WTC11 (cell line): ENCODE data around the gene LGALS1. TPM values are rescaled to one million over a fixed set of nuclear protein-coding genes. Genes with fewer than 3 reads are reported as not detected.

ENCODE experiments used
- ATAC-seq: fragments of 200-7000 bp; cut with Tn5 transposase; 2 replicates; pipeline ENCODE4 v1.10.0; 2021; ENCODE audit warnings: mild to moderate bottlenecking, moderate library complexity
- CTCF ChIA-PET: fragments of 300-600 bp; sonication (Branson Sonifier 250); formaldehyde crosslinking; loops from one replicate; lab custom pipeline; 2021; ENCODE audit warnings: antibody characterized with exemption; lab: Charles Lee
- POLR2A ChIA-PET: fragments of 350-600 bp; sonication (Branson Sonifier 250); formaldehyde crosslinking; loops from one replicate; lab custom pipeline; 2021; ENCODE audit warnings: antibody characterized with exemption; lab: Charles Lee
- DNase-seq: peaks from one replicate; pipeline ENCODE4 v3.0.0; 2021; ENCODE audit warnings: low spot score
- H3K27ac Mint-ChIP-seq: 2 replicates; pipeline ENCODE4 v1.8.0; 2021; ENCODE audit warnings: mixed read lengths
- H3K27me3 Mint-ChIP-seq: 2 replicates; pipeline ENCODE4 v1.8.0; 2021; ENCODE audit warnings: low read depth, mild to moderate bottlenecking, moderate library complexity, mixed read lengths
- H3K36me3 Mint-ChIP-seq: 2 replicates; pipeline ENCODE4 v1.8.0; 2021; ENCODE audit warnings: mixed read lengths
- H3K4me1 Mint-ChIP-seq: 2 replicates; pipeline ENCODE4 v1.8.0; 2022; ENCODE audit warnings: mixed read lengths
- H3K4me3 Mint-ChIP-seq: 2 replicates; pipeline ENCODE4 v1.8.0; 2021; ENCODE audit warnings: mild to moderate bottlenecking, moderate library complexity, mixed read lengths
- H3K9me3 Mint-ChIP-seq: 2 replicates; pipeline ENCODE4 v1.8.0; 2021; ENCODE audit warnings: mixed read lengths
- CREB1 ChIP-seq: sonication (generic); formaldehyde crosslinking; IDR thresholded peaks from 2 replicates; pipeline ENCODE4 v1.8.0; 2023; ENCODE audit warnings: mild to moderate bottlenecking, missing genetic modification reagents
- ETV6 ChIP-seq: sonication (generic); formaldehyde crosslinking; IDR thresholded peaks from 2 replicates; pipeline ENCODE4 v1.8.1; 2022; ENCODE audit warnings: mild to moderate bottlenecking, missing genetic modification reagents
- FOXK1 ChIP-seq: sonication (generic); formaldehyde crosslinking; IDR thresholded peaks from 2 replicates; pipeline ENCODE4 v1.8.0; 2022; ENCODE audit warnings: mild to moderate bottlenecking, moderate library complexity, missing genetic modification reagents
- HMGA2 ChIP-seq: fragments of 250-450 bp; sonication (Bioruptor Pico); IDR thresholded peaks from 2 replicates; pipeline ENCODE4 v1.4.0; 2021; ENCODE audit warnings: mild to moderate bottlenecking, moderate library complexity
- IRF2 ChIP-seq: sonication (generic); formaldehyde crosslinking; IDR thresholded peaks from 2 replicates; pipeline ENCODE4 v1.8.0; 2022; ENCODE audit warnings: low read depth, missing genetic modification reagents, borderline replicate concordance
- MXD4 ChIP-seq: fragments of 250-450 bp; sonication (Bioruptor Pico); IDR thresholded peaks from 2 replicates; pipeline ENCODE4 v1.8.0; 2021; ENCODE audit warnings: mild to moderate bottlenecking, moderate library complexity, borderline replicate concordance
- NFE2L1 ChIP-seq: sonication (generic); formaldehyde crosslinking; IDR thresholded peaks from 2 replicates; pipeline ENCODE4 v1.8.1; 2023; ENCODE audit warnings: missing genetic modification reagents
- RORB ChIP-seq: fragments of 250-450 bp; sonication (Bioruptor Pico); IDR thresholded peaks from 2 replicates; pipeline ENCODE4 v1.9.0; 2021; ENCODE audit warnings: mild to moderate bottlenecking
- SOX15 ChIP-seq: fragments of 250-450 bp; sonication (Bioruptor Pico); IDR thresholded peaks from 2 replicates; pipeline ENCODE4 v1.9.0; 2021; ENCODE audit warnings: mild to moderate bottlenecking
- TEAD1 ChIP-seq: sonication (generic); formaldehyde crosslinking; IDR thresholded peaks from 2 replicates; pipeline ENCODE4 v1.8.0; 2022; ENCODE audit warnings: mild to moderate bottlenecking, missing genetic modification reagents
- ZNF121 ChIP-seq: sonication (generic); formaldehyde crosslinking; IDR thresholded peaks from 2 replicates; pipeline ENCODE4 v1.8.0; 2023; ENCODE audit warnings: missing genetic modification reagents
- ZNF416 ChIP-seq: fragments of 250-450 bp; sonication (Bioruptor Pico); IDR thresholded peaks from 2 replicates; pipeline ENCODE4 v1.9.0; 2021; ENCODE audit warnings: mild to moderate bottlenecking, inconsistent platforms
- ZNF423 ChIP-seq: fragments of 250-450 bp; sonication (Bioruptor Pico); IDR thresholded peaks from 2 replicates; pipeline ENCODE4 v2.1.2; 2022; ENCODE audit warnings: mild to moderate bottlenecking, moderate library complexity
- total RNA-seq: library from RNA; stranded (reverse); gene quantifications from 3 replicates; pipeline ENCODE4 v1.2.3, GENCODE V29; 2021
- TF ChIP-seq, protein P1 (sequence below): sonication (generic); formaldehyde crosslinking; IDR thresholded peaks from 2 replicates; pipeline ENCODE4 v1.8.1; 2023; ENCODE audit warnings: mild to moderate bottlenecking, missing genetic modification reagents, moderate library complexity
- TF ChIP-seq, protein P2 (sequence below): fragments of 250-450 bp; sonication (Bioruptor Pico); IDR thresholded peaks from 2 replicates; pipeline ENCODE4 v2.1.2; 2022; ENCODE audit warnings: mild to moderate bottlenecking, moderate library complexity
- TF ChIP-seq, protein P3 (sequence below): sonication (generic); formaldehyde crosslinking; conservative IDR thresholded peaks from 2 replicates; pipeline ENCODE4 v1.8.1; 2022; ENCODE audit warnings: mild to moderate bottlenecking, missing genetic modification reagents
- TF ChIP-seq, protein P4 (sequence below): sonication (generic); formaldehyde crosslinking; IDR thresholded peaks from 2 replicates; pipeline ENCODE4 v1.8.0; 2022; ENCODE audit warnings: mild to moderate bottlenecking, missing genetic modification reagents
- TF ChIP-seq, protein P5 (sequence below): sonication (generic); formaldehyde crosslinking; IDR thresholded peaks from 2 replicates; pipeline ENCODE4 v1.8.0; 2022; ENCODE audit warnings: mild to moderate bottlenecking, missing genetic modification reagents
- TF ChIP-seq, protein P6 (sequence below): fragments of 200-600 bp; IDR thresholded peaks from 2 replicates; pipeline ENCODE4 v1.8.0; 2022; ENCODE audit warnings: antibody characterized with exemption
- TF ChIP-seq, protein P7 (sequence below): sonication (generic); formaldehyde crosslinking; IDR thresholded peaks from 2 replicates; pipeline ENCODE4 v1.8.0; 2022; ENCODE audit warnings: mild to moderate bottlenecking, missing genetic modification reagents
- TF ChIP-seq, protein P8 (sequence below): sonication (generic); formaldehyde crosslinking; IDR thresholded peaks from 2 replicates; pipeline ENCODE4 v1.8.1; 2023; ENCODE audit warnings: mild to moderate bottlenecking, missing genetic modification reagents, moderate library complexity
- TF ChIP-seq, protein P9 (sequence below): sonication (generic); formaldehyde crosslinking; IDR thresholded peaks from 2 replicates; pipeline ENCODE4 v1.8.1; 2022; ENCODE audit warnings: mild to moderate bottlenecking, missing genetic modification reagents, moderate library complexity, borderline replicate concordance

Gene LGALS1
- total RNA-seq, 1 experiment from 2014 or later: 17.3 TPM

DNA sequence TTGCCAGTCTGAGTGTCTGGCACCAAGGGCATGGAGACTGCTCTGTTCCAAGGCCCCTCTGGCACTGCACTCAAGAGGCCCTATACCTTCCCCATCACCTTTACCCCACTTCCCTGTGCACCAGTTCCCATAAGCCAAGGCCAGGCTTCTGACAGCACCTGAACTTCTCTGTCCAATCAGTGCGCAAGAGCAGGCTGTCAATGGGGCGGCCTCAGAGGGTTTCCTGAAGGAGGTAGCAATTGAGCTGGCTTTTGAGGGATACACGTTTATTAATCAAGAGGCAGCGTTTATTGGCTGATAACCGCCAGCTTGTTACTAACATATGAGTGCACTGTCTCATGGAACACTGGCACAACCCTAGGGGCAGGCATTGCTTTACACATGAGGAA lies 33.9 kb upstream of the LGALS1 start (continued):
- TF ChIP-seq, protein P1, sequence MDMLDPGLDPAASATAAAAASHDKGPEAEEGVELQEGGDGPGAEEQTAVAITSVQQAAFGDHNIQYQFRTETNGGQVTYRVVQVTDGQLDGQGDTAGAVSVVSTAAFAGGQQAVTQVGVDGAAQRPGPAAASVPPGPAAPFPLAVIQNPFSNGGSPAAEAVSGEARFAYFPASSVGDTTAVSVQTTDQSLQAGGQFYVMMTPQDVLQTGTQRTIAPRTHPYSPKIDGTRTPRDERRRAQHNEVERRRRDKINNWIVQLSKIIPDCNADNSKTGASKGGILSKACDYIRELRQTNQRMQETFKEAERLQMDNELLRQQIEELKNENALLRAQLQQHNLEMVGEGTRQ: no peak
- TF ChIP-seq FOXK1 (CRISPR knock-in tag) (no peak), TEAD1 (CRISPR knock-in tag) (no peak), NFE2L1 (CRISPR knock-in tag) (no peak), ZNF416 (CRISPR knock-in tag) (no peak)
- TF ChIP-seq, protein P2, sequence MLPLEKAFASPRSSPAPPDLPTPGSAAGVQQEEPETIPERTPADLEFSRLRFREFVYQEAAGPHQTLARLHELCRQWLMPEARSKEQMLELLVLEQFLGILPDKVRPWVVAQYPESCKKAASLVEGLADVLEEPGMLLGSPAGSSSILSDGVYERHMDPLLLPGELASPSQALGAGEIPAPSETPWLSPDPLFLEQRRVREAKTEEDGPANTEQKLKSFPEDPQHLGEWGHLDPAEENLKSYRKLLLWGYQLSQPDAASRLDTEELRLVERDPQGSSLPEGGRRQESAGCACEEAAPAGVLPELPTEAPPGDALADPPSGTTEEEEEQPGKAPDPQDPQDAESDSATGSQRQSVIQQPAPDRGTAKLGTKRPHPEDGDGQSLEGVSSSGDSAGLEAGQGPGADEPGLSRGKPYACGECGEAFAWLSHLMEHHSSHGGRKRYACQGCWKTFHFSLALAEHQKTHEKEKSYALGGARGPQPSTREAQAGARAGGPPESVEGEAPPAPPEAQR: no peak
- TF ChIP-seq, protein P3, sequence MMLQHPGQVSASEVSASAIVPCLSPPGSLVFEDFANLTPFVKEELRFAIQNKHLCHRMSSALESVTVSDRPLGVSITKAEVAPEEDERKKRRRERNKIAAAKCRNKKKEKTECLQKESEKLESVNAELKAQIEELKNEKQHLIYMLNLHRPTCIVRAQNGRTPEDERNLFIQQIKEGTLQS (CRISPR knock-in tag): no peak
- TF ChIP-seq, protein P4, sequence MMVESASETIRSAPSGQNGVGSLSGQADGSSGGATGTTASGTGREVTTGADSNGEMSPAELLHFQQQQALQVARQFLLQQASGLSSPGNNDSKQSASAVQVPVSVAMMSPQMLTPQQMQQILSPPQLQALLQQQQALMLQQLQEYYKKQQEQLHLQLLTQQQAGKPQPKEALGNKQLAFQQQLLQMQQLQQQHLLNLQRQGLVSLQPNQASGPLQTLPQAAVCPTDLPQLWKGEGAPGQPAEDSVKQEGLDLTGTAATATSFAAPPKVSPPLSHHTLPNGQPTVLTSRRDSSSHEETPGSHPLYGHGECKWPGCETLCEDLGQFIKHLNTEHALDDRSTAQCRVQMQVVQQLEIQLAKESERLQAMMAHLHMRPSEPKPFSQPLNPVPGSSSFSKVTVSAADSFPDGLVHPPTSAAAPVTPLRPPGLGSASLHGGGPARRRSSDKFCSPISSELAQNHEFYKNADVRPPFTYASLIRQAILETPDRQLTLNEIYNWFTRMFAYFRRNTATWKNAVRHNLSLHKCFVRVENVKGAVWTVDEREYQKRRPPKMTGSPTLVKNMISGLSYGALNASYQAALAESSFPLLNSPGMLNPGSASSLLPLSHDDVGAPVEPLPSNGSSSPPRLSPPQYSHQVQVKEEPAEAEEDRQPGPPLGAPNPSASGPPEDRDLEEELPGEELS (CRISPR knock-in tag): no peak
- TF ChIP-seq, protein P5, sequence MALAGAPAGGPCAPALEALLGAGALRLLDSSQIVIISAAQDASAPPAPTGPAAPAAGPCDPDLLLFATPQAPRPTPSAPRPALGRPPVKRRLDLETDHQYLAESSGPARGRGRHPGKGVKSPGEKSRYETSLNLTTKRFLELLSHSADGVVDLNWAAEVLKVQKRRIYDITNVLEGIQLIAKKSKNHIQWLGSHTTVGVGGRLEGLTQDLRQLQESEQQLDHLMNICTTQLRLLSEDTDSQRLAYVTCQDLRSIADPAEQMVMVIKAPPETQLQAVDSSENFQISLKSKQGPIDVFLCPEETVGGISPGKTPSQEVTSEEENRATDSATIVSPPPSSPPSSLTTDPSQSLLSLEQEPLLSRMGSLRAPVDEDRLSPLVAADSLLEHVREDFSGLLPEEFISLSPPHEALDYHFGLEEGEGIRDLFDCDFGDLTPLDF (CRISPR knock-in tag): no peak

DNA sequence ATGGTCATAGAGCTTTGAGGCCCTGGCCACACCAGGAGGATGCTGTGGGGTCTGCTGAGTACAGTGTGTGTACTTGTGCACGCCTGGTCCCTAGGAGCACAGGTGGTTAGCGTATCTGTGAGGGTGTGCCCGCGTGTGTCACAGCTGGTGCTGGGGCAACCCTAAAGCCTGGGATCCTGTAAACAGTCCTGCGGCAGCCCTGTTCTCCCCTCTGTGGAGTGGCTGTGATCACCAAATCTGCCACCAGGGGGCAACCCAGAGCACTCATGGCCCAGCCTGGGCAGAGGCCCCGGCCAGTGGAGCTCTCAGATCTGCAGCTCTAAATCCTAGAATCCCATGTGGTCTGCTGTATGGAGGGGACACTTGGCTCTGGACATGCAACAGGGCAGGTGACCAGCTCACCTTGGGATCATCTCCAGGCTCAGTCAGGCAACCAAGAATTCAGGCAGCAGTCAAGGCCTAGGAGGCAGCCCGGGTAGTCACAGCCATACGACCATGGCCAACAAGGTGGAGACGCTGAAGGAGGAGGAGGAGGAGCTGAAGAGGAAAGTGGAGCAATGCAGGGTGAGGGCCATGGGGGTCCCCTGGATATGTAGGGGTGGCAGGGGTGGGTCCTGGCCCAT lies 32.1 kb upstream of the LGALS1 start:
- Mint-ChIP-seq H3K36me3 (peaks cover 9% of the 10 kb centered on the region), H3K27ac (peak overlapping the region; percentile 85), H3K4me1 (peaks cover 13% of the 10 kb centered on the region), H3K9me3 (no peaks in the 10 kb centered on the region), H3K27me3 (no peaks in the 10 kb centered on the region), H3K4me3 (no peak overlapping the region)
- ATAC-seq: peak; percentile 77
- peak; percentile 93 for DNase-seq
- ChIA-PET CTCF (interaction anchor here (0.5 to 5.4 kb wide), 70 partner anchors 9 to 398 kb away, joined by 3 to 161 read pairs (median 5); partner anchors contain the start of genes C22orf23, GALR3, GCAT and GGA1), POLR2A (interaction anchor here (0.5 to 1.7 kb wide), 7 partner anchors 10 to 135 kb away, joined by 3 to 6 read pairs (median 4); partner anchors contain the start of gene PDXP)
- TF ChIP-seq ZNF423 (CRISPR knock-in tag): no peak
- TF ChIP-seq MXD4 (CRISPR knock-in tag): no peak
- TF ChIP-seq, protein P6, sequence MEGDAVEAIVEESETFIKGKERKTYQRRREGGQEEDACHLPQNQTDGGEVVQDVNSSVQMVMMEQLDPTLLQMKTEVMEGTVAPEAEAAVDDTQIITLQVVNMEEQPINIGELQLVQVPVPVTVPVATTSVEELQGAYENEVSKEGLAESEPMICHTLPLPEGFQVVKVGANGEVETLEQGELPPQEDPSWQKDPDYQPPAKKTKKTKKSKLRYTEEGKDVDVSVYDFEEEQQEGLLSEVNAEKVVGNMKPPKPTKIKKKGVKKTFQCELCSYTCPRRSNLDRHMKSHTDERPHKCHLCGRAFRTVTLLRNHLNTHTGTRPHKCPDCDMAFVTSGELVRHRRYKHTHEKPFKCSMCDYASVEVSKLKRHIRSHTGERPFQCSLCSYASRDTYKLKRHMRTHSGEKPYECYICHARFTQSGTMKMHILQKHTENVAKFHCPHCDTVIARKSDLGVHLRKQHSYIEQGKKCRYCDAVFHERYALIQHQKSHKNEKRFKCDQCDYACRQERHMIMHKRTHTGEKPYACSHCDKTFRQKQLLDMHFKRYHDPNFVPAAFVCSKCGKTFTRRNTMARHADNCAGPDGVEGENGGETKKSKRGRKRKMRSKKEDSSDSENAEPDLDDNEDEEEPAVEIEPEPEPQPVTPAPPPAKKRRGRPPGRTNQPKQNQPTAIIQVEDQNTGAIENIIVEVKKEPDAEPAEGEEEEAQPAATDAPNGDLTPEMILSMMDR: peak; percentile 86
- no peak for TF ChIP-seq CREB1
- TF ChIP-seq, protein P7, sequence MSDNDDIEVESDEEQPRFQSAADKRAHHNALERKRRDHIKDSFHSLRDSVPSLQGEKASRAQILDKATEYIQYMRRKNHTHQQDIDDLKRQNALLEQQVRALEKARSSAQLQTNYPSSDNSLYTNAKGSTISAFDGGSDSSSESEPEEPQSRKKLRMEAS (CRISPR knock-in tag): peak; percentile 20; the same call in 1 of the 2 replicates
- TF ChIP-seq ZNF121 (CRISPR knock-in tag): 0 out of 2 replicates have a peak, but pooled peaks have one; percentile 49

DNA sequence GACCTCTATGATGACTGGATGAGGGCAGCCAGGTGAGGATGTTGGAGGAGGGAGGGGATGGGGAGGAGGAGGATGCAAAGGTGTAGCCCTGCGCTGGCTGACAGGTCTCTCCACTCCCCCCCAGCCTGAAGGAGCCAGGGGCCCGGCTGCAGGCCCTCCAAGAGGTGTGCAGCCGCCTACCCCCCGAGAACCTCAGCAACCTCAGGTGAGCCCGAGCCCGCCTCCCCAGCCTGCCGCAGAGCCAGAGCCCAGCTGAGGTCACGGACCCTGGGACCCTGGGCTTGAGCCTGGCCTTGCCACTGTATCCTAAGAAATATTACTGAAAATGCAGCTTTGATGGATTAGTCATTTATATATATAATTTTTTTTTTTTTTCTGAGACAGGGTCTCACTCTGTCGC lies 28.1 kb upstream of the LGALS1 start:
- ChIA-PET POLR2A (interaction anchor here (0.7 kb wide), 1 partner anchor 48 kb away, joined by 4 read pairs; no protein-coding TSS in a partner anchor), CTCF (no interaction called here)
- no peak for ATAC-seq
- no peaks in the 10 kb centered on the region for H3K27me3 Mint-ChIP-seq
- no peak overlapping the region for H3K27ac Mint-ChIP-seq
- DNase-seq: no peak
- no peak overlapping the region for H3K4me3 Mint-ChIP-seq
- H3K36me3 Mint-ChIP-seq: peaks cover 32% of the 10 kb centered on the region
- H3K9me3 Mint-ChIP-seq: no peaks in the 10 kb centered on the region
- H3K4me1 Mint-ChIP-seq: no peaks in the 10 kb centered on the region; the same call in 1 of the 2 replicates
- TF ChIP-seq HMGA2 (CRISPR knock-in tag) (no peak), ETV6 (CRISPR knock-in tag) (no peak), RORB (CRISPR knock-in tag) (no peak), IRF2 (CRISPR knock-in tag) (no peak), NFE2L1 (CRISPR knock-in tag) (no peak), SOX15 (CRISPR knock-in tag) (no peak)
- TF ChIP-seq, protein P8, sequence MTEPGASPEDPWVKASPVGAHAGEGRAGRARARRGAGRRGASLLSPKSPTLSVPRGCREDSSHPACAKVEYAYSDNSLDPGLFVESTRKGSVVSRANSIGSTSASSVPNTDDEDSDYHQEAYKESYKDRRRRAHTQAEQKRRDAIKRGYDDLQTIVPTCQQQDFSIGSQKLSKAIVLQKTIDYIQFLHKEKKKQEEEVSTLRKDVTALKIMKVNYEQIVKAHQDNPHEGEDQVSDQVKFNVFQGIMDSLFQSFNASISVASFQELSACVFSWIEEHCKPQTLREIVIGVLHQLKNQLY (CRISPR knock-in tag): no peak
- TF ChIP-seq, protein P1: no peak
- TF ChIP-seq, protein P9, sequence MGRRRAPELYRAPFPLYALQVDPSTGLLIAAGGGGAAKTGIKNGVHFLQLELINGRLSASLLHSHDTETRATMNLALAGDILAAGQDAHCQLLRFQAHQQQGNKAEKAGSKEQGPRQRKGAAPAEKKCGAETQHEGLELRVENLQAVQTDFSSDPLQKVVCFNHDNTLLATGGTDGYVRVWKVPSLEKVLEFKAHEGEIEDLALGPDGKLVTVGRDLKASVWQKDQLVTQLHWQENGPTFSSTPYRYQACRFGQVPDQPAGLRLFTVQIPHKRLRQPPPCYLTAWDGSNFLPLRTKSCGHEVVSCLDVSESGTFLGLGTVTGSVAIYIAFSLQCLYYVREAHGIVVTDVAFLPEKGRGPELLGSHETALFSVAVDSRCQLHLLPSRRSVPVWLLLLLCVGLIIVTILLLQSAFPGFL (CRISPR knock-in tag): no peak
